Measurements from ENCODE around the gene ZNF107.

ZNF107 gene

DNA sequence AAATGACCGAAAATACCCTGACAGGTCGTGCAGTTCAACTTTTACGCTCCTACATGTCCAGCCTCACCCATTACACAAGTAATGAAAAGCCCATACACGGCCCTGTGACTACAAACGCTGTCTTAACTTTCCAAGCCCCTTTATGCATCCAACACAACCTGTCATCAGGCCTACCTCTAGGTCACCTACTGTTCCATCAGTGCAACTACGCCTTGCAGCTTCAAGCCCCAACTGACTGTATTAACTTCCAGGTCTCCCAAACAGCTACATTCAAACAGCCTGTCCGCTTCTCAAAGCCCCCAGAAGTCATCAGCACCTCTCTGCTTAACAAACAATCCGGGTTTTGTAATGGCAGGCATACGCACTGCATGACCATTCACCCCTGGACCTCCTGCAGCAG, 19.2 kb downstream of the ZNF107 start:
- H3K36me3 Mint-ChIP-seq (ENCODE audit: low read depth): peaks cover under 1% of the 10 kb centered on the region
- no peaks in the 10 kb centered on the region for H3K4me1 Mint-ChIP-seq
- H3K9me3 Mint-ChIP-seq: peaks cover 20% of the 10 kb centered on the region
- TF ChIP-seq, protein P1, sequence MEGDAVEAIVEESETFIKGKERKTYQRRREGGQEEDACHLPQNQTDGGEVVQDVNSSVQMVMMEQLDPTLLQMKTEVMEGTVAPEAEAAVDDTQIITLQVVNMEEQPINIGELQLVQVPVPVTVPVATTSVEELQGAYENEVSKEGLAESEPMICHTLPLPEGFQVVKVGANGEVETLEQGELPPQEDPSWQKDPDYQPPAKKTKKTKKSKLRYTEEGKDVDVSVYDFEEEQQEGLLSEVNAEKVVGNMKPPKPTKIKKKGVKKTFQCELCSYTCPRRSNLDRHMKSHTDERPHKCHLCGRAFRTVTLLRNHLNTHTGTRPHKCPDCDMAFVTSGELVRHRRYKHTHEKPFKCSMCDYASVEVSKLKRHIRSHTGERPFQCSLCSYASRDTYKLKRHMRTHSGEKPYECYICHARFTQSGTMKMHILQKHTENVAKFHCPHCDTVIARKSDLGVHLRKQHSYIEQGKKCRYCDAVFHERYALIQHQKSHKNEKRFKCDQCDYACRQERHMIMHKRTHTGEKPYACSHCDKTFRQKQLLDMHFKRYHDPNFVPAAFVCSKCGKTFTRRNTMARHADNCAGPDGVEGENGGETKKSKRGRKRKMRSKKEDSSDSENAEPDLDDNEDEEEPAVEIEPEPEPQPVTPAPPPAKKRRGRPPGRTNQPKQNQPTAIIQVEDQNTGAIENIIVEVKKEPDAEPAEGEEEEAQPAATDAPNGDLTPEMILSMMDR (IDR thresholded peaks at IDR 0.05; ENCODE audit: unreplicated experiment in 3 of 3): no peak
- no peak overlapping the region for H3K4me3 Mint-ChIP-seq
- H3K27me3 Mint-ChIP-seq (ENCODE audit: low read depth): no peaks in the 10 kb centered on the region
- H3K27ac Mint-ChIP-seq: no peak overlapping the region

DNA sequence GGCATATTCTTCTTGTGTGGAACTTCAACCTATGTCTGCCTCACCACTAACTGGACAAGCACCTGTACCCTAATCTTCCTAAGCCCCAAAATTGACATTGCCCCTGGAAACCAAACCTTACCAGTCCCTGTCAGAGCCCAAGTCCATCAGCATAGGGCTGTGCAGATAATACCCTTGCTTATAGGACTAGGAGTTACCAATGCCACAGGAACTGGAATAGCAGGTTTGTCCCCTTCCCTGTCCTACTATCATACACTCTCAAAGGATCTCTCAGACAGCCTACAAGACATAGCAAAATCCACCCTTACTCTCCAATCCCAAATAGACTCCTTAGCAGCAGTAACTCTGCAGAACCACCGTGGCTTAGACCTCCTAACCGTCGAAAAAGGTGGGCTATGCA, 19.8 kb downstream of the ZNF107 start:
- Mint-ChIP-seq H3K9me3 (peaks cover 19% of the 10 kb centered on the region), H3K4me1 (no peaks in the 10 kb centered on the region), H3K27ac (no peak overlapping the region)

DNA sequence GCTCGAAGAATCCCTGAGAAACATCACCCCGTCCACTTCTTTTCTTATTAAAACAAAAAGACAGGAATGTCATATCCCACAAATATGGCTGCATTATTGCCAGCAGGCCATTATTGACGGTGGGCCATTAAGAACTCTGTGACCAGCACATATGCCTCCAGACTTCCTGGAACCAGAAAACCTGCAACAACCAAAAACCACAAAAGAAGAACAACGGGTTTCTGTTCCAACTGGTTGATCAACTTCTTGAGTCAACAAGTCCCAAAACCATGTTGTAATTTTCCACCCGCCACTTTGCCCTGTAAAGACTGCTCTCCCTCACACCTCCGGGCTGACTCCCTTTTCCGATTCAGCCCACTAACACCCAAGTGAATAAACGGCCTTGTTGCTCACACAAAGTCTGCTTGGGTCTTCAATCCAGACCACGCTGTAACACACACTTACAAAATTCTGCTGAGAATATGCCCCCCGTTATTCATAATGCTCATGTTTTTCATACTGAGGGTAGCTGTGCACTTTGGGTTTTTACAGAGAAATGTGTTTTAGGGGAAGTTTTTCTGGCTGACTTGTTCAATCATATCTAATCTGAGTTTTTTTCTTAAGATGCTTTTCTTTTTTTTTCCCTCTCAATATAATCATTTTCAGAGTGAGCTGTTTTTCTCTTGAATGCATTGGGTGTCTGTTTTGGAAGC, 20.7 kb downstream of the ZNF107 start:
- Mint-ChIP-seq H3K4me1 (no peaks in the 10 kb centered on the region), H3K27ac (no peak overlapping the region), H3K4me3 (no peak overlapping the region), H3K36me3 (ENCODE audit: low read depth) (peaks cover 16% of the 10 kb centered on the region), H3K27me3 (ENCODE audit: low read depth) (no peaks in the 10 kb centered on the region), H3K9me3 (peaks cover 19% of the 10 kb centered on the region)
- TF ChIP-seq, protein P1 (IDR thresholded peaks at IDR 0.05; ENCODE audit: unreplicated experiment in 3 of 3): no peak

More for the DNA sequence above, 19.8 kb downstream of the ZNF107 start:
- H3K27me3 Mint-ChIP-seq (ENCODE audit: low read depth): no peaks in the 10 kb centered on the region
- peaks cover 7% of the 10 kb centered on the region for H3K36me3 Mint-ChIP-seq (ENCODE audit: low read depth)
- no peak overlapping the region for H3K4me3 Mint-ChIP-seq
- TF ChIP-seq, protein P1 (IDR thresholded peaks at IDR 0.05; ENCODE audit: unreplicated experiment in 3 of 3): no peak

DNA sequence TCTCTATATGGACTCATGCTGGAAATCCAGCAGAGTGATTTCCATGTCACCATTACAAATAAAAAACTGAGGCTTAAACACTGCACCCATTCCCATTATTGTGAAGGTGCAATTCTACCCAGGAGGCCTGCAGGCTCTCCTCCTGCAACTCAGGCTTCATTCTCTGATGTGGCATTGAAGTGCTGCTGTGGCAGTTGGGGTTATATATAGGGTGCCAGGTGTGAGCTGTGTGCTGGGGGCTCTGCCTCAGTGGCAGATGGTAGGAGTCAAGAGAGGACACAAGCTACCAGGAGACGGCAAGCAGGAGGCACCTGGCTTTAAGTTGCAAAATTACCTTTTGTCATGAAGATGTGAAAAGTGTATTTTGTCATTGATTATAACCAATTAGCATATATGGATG, 21.3 kb downstream of the ZNF107 start:
- peaks cover 22% of the 10 kb centered on the region for H3K36me3 Mint-ChIP-seq (ENCODE audit: low read depth)
- no peaks in the 10 kb centered on the region for H3K27me3 Mint-ChIP-seq (ENCODE audit: low read depth)
- H3K9me3 Mint-ChIP-seq: peaks cover 25% of the 10 kb centered on the region
- H3K27ac Mint-ChIP-seq: no peak overlapping the region
- TF ChIP-seq, protein P1 (IDR thresholded peaks at IDR 0.05; ENCODE audit: unreplicated experiment in 3 of 3): no peak
- H3K4me1 Mint-ChIP-seq: no peaks in the 10 kb centered on the region
- H3K4me3 Mint-ChIP-seq: no peak overlapping the region

DNA sequence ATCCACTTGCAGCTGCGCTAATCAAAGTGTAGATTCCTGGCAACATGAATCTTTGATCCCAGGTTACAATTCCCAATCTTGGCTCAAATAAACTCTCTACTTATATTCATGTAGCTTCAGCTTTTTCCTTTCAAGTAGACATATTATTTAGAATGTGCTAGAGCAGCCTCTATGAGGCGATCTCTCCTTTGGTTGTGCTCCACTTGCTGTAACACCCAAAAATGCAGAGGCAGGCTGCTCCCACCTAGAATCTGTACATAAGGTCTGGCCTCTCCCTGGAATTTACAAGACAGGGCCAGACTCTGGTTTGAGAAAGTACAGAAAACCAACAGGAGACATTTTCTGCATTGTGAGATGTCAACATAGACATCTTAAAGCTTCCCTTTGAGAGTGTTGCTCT, 23.1 kb downstream of the ZNF107 start:
- H3K4me1 Mint-ChIP-seq: no peaks in the 10 kb centered on the region

More for the DNA sequence above, 23.1 kb downstream of the ZNF107 start:
- Mint-ChIP-seq H3K36me3 (ENCODE audit: low read depth) (peaks cover 36% of the 10 kb centered on the region), H3K4me3 (no peak overlapping the region), H3K9me3 (peaks cover 31% of the 10 kb centered on the region), H3K27me3 (ENCODE audit: low read depth) (no peaks in the 10 kb centered on the region), H3K27ac (no peak overlapping the region)
- TF ChIP-seq, protein P1 (IDR thresholded peaks at IDR 0.05; ENCODE audit: unreplicated experiment in 3 of 3): no peak
